HG03575 (cell line): ENCODE data around the gene COPS9.

Source experiments
- ATAC-seq: cut with Tn5 transposase; IDR thresholded peaks from one replicate; pipeline ENCODE4 v1.9.1; 2021; ENCODE audit not compliant: unreplicated experiment, insufficient number of reproducible peaks, low FRiP score; ENCODE audit errors: extremely low read depth

Gene COPS9

DNA sequence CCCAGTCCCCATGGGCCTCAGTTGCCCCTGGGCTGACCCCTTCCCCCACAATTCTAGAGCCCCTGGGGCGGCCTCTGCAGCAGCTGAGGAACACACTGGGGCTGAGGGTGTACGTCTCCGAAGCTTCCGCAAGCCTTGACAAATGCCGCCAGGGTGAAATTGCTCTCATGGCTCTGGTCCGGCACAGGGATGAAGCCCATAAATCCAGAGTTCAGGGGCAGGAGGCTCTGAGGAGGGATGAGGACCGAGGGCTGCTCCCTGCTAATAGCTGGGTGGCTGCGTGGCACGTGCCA is 31.4 kb upstream of the COPS9 start:
- no peak for ATAC-seq

GRCh38 chr2:240166761-240167587 is 30.9 kb upstream of the COPS9 start:
- ATAC-seq: no peak

- ATAC-seq: no peak
Observed at GRCh38 chr2:240166191-240166590, 30.1 kb upstream of the COPS9 start.

- ATAC-seq: no peak
Observed at GRCh38 chr2:240165661-240166060, 29.6 kb upstream of the COPS9 start.

GRCh38 chr2:240165034-240165433 is 28.9 kb upstream of the COPS9 start:
- ATAC-seq: no peak

DNA sequence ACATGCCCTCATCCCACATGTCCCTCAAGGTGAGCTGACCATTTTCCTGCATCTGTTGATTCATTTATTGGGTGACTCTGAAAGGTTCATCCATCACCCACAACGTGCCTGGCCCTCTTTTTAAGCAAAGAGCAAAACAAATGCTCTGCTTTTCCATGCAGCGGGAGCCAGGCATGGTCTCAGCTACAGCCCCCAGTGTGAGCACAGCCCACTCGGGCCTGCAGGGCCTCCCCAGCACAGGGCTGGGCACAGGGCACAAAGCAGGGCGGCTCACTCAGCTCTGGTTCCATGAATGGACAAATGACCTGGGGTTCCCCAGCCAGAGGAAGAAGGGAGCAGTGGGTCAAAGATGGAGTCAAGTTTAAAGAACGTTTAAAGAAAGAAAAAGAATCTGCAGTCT is 28.5 kb upstream of the COPS9 start:
- ATAC-seq: no peak

DNA sequence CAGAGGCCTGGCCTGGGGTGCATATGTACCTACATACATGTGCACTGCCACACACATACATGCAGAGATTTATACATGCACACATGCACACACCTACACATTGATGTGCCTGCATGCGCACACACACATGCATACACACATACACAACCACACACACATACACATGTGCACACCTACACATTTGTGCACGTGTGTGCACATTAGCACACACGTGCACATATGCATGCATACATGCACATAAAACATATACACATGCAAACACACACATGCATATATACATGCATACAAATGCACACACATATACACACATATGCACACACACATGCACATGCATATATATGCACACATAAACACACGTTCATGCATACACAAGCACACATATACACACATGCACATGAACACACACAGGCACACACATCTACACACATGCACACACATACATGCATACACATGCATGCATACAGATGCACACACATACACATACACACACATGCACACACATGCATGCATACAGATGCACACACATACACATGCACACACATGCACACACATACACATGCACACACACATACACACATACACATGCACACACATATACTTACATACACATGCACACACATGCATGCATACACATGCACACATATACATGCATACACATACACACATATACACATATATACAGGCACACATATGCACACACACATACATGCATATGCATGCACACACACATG is 27.9 kb upstream of the COPS9 start:
- ATAC-seq: no peak

GRCh38 chr2:240162939-240163714 is 27.0 kb upstream of the COPS9 start:
- no peak for ATAC-seq

DNA sequence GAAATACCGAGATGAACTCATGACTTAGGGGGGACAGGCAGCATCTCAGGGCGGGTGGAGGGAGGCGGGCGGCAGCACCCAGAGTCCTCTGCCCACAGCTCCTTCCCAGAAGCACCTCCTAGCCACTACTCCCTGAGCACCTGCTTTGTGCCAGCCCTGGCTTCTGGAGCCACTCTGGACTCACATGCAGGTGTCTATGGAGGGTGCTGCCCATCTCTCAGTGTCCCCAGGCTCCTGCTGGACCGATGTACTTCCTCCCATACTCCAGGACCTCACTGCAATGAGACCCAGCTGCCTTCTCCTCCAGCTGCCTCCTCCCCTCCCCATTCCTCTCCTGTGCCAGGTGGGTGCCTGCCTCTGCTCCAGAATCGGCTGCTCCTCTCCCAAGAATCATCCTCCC is 26.4 kb upstream of the COPS9 start:
- no peak for ATAC-seq

DNA sequence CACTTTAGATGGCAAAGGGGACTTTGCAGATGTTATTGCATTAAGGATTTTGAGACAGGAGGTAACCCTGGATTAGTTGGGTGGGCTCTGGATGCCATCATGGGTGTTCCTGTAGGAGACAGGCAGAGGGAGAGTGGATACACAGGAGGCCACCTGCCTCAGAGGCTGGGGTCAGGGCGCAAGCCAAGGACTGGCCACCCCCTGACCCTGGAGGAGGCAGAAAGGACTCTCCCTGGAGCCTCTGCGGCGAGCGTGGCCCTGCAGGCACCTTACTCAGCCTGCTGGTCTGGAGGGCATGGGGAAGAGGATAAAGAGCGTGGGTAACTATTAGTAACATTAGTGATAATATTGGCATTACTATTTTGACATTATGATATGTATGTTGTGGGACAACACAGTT is 25.9 kb upstream of the COPS9 start:
- no peak for ATAC-seq

DNA sequence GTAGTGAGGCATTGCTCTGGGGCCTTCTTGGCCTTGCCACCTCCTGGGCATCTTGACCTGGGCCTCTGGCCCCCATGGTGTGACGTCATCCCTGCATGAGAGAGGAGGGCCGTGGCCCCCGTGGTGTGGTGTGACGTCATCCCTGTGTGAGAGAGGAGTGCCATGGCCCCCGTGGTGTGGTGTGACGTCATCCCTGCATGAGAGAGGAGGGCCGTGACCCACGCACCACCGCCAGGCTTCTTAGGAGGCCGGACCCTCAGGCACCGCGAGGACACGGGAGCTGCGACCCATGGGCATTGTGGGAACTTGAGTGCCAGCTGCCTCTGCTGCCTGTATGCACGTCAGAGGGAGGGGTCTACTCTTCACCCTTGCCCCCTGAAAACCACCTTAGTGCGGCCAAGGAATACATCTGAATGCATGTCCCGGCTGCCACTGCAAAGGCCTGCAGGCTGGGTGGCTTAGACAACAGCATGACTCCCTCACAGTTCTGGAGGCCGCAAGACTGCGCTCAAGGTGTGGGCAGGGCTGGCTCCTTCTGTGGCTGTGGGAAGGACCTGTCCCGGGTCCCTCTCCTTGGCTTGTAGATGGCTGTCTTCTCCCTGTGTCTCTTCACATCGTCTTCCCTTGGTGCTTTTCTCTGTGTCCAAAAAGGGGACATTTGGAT is 25.1 kb upstream of the COPS9 start:
- no peak for ATAC-seq

- no peak for ATAC-seq
Observed at GRCh38 chr2:240160291-240161086, 24.4 kb upstream of the COPS9 start.

DNA sequence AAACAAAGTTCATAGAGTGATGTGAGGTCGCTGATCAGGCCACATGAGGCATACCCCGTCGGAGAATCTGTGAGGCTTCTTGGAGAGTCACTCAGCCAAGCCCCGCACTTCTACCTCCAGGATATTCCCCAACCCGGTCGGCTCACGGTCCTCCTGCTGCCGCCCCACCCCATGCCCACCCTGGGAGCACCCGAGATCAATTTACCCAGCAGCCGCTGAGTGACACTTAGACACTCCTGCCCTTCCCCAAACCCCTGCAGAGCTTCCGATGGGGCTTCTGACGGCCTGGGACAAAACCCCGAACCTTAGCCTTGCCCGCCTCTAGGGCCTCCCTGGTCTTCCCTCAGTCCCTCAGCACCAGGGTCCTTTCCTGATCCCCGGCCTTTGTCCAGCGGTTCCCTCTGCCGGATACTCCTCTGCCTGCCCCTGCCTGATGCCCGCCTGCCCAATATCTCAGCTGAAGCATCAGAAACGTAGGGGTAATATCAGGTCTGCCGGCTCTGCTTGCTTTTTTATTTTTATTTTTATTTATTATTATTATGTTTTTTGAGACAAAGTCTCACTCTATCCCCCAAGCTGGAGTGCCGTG is 23.2 kb upstream of the COPS9 start:
- ATAC-seq: no peak

- ATAC-seq: no peak
Observed at GRCh38 chr2:240157147-240157470, 21.0 kb upstream of the COPS9 start.

DNA sequence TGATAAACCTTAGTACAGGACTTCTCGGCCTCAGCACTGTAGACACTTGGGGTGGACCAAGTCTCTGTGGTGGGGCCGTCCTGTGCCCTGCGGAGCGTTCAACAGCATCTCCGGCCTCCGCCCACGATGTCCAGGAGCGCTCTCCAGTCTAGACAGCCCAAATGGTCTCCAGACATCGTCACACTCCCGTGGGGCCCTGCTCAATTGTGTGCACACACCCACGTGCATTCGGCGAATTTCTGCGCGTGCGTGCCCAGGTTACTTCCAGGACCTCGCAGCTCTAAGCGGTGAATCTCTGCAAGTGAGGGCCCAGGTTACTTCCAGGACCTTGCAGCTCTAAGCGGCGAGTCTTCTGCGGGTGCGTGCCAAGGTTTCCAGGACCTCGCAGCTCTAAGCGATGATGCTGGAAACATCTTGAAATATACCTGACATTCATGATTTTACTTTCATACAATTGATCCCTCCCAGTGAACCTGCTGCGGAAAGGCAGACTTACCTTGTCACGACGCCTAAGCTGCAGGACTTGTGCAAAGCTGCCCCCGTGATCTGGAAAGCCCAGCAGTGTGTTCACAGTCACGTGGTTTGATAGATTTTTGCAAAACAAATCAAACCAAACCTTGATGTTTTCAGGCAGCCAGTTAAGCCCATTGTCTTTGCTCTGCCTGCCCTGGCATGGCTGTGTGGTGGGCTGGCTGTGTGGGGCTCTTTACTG is 20.5 kb upstream of the COPS9 start:
- ATAC-seq: no peak

DNA sequence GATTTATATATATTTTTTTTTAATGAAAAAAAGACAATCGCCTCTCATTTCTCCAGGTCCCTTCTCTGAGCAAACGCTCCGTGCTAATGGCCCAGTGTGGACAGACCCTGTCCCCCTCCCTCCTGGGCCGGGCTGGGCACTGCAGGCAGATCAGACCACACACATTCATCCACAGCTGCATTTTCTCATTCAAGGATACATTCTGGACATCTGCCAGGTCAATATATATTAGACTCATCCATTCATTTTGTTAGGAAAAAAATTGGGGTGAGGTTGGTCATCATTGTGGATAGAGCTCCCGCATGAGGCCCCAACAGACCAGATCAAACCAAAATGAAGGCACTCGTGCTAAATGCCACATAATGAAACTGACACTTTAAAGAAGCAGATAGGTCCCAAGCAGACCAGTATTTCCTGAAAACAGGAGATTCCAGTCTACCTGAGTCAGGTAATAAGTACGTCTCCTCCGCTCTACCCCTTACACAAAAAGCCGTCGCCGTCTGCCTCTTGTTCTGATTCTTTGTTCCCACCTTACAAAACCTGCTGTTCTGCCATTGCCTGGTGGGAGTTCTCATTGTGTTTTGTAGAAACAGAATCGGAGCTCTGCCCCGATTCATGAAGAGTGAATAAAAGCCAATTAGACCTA is 19.8 kb upstream of the COPS9 start:
- ATAC-seq: no peak

DNA sequence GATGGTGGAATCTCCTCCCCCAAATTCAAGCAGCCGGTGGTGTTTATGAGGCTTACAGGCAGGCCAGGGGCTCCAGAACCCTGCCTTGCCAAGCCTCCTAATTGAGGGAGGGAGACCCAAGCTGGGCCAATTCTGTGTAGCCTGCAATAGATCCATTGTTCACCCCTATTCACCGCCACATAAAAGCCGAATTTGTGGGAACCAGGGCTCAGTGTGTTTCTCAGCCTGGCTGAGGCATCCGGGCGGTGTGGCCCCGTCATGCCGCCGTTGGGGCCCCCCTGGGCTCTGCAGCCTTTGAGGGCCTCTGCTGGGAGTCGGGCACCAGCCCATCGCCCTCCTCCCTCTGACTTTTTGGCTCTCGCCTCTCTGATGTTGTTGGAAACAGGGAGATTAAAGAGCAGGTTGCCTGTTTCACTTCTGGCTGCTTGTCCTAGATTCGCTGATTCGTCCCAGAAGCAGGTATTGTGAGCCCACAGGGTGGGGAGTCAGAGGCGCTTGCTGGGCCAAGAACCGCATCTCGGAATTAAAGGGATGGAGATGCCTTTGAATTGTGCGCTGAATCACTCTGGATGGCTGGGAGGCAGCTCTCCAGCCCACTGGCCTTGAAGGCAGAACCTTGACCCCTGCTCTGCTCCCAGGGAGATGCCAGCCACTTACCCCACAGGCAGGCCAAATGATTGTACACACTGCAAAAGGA is 19.1 kb upstream of the COPS9 start:
- ATAC-seq: no peak
